HEK293 (cell line): Measurements from ENCODE around the gene TANGO2.

Source experiments
- CTCF ChIA-PET: fragments of 350-600 bp; formaldehyde crosslinking; extraction: SDS; loops from one replicate; lab custom pipeline; 2021; ENCODE audit warnings: antibody characterized with exemption; lab: Yijun Ruan, JAX
- POLR2A ChIA-PET: fragments of 300-600 bp; formaldehyde crosslinking; extraction: SDS; loops from one replicate; lab custom pipeline; 2020; ENCODE audit warnings: antibody characterized with exemption, inconsistent platforms; lab: Yijun Ruan, JAX
- H3K27ac ChIP-seq: fragments of 200-500 bp; sonication (Bioruptor generic); 2 replicates; pipeline ENCODE4 v1.5.1; 2014; ENCODE audit warnings: low read depth, low read length, control low read depth, inconsistent platforms; ENCODE audit errors: extremely low read depth
- H3K36me3 ChIP-seq, 2 experiments: fragments of 200-500 bp in 1 of 2; sonication (Bioruptor generic) in 1 of 2; 1 replicate in 1 of 2; 2 replicates in 1 of 2; pipeline ENCODE4 v1.5.1; 2014 to 2017; ENCODE audit warnings: inconsistent platforms in 2 of 2, low read length in 2 of 2; ENCODE audit not compliant: control insufficient read depth in 2 of 2, insufficient read depth in 1 of 2
- H3K4me1 ChIP-seq: fragments of 200-500 bp; sonication (Bioruptor generic); 2 replicates; pipeline ENCODE4 v1.5.1; 2014; ENCODE audit warnings: mild to moderate bottlenecking, low read length, inconsistent platforms; ENCODE audit not compliant: control insufficient read depth, insufficient read depth
- H3K4me3 ChIP-seq: 2 replicates; pipeline ENCODE4 v1.5.1; 2011; ENCODE audit warnings: low read depth, mild to moderate bottlenecking, control low read depth, low read length, moderate library complexity
- H3K9me3 ChIP-seq: fragments of 200-500 bp; sonication (Bioruptor generic); 2 replicates; pipeline ENCODE4 v1.5.1; 2014; ENCODE audit warnings: low read depth, low read length, inconsistent platforms; ENCODE audit not compliant: control insufficient read depth, insufficient read depth
- FEZF1 ChIP-seq: fragments of 450-650 bp; formaldehyde crosslinking; IDR thresholded peaks from 2 replicates; pipeline ENCODE4 v1.5.1; 2016; ENCODE audit warnings: missing biosample characterization, missing genetic modification characterization
- KLF7 ChIP-seq: fragments of 450-650 bp; formaldehyde crosslinking; IDR thresholded peaks from 2 replicates; pipeline ENCODE4 v1.5.1; 2016; ENCODE audit warnings: missing biosample characterization, missing genetic modification characterization, borderline replicate concordance
- KLF9 ChIP-seq: fragments of 450-650 bp; formaldehyde crosslinking; IDR thresholded peaks from 2 replicates; pipeline ENCODE4 v1.5.1; 2016; ENCODE audit warnings: missing biosample characterization, missing genetic modification characterization, low read depth
- MZF1 ChIP-seq: fragments of 450-650 bp; formaldehyde crosslinking; IDR thresholded peaks from 2 replicates; pipeline ENCODE4 v1.5.1; 2017; ENCODE audit warnings: missing biosample characterization, missing genetic modification characterization, borderline replicate concordance
- SCRT2 ChIP-seq: fragments of 450-650 bp; formaldehyde crosslinking; IDR thresholded peaks from 2 replicates; pipeline ENCODE4 v1.5.1; 2016; ENCODE audit warnings: missing biosample characterization, missing genetic modification characterization
- ZNF366 ChIP-seq: fragments of 450-650 bp; formaldehyde crosslinking; conservative IDR thresholded peaks from 2 replicates; pipeline ENCODE4 v1.5.1; 2016; ENCODE audit warnings: missing biosample characterization, missing genetic modification characterization
- ZNF37A ChIP-seq: fragments of 450-650 bp; IDR thresholded peaks from 2 replicates; pipeline ENCODE4 v1.5.1; 2018; ENCODE audit warnings: missing biosample characterization, missing genetic modification characterization
- ZNF391 ChIP-seq: fragments of 450-650 bp; formaldehyde crosslinking; IDR thresholded peaks from 2 replicates; pipeline ENCODE4 v1.5.1; 2016; ENCODE audit warnings: low read depth, missing biosample characterization, missing genetic modification characterization, borderline replicate concordance
- ZNF629 ChIP-seq: fragments of 450-650 bp; formaldehyde crosslinking; IDR thresholded peaks from 2 replicates; pipeline ENCODE4 v1.5.1; 2017; ENCODE audit warnings: missing biosample characterization, missing genetic modification characterization
- ZNF791 ChIP-seq: fragments of 450-650 bp; formaldehyde crosslinking; IDR thresholded peaks from 2 replicates; pipeline ENCODE4 v1.5.1; 2016; ENCODE audit warnings: missing biosample characterization, missing genetic modification characterization
- TF ChIP-seq, protein P1 (sequence below): fragments of 450-650 bp; formaldehyde crosslinking; IDR thresholded peaks from 2 replicates; pipeline ENCODE4 v1.5.1; 2016; ENCODE audit warnings: missing biosample characterization, missing genetic modification characterization, borderline replicate concordance
- TF ChIP-seq, protein P2 (sequence below): fragments of 450-650 bp; formaldehyde crosslinking; conservative IDR thresholded peaks from 2 replicates; pipeline ENCODE4 v1.5.1; 2016; ENCODE audit warnings: low read depth, missing biosample characterization, missing genetic modification characterization
- TF ChIP-seq, protein P3 (sequence below): fragments of 450-650 bp; formaldehyde crosslinking; IDR thresholded peaks from 2 replicates; pipeline ENCODE4; 2016; ENCODE audit warnings: missing biosample characterization, missing genetic modification characterization
- TF ChIP-seq, protein P4 (sequence below): fragments of 450-650 bp; formaldehyde crosslinking; IDR thresholded peaks from 2 replicates; pipeline ENCODE4 v1.5.1; 2017; ENCODE audit warnings: missing biosample characterization, missing genetic modification characterization

TANGO2 gene

DNA sequence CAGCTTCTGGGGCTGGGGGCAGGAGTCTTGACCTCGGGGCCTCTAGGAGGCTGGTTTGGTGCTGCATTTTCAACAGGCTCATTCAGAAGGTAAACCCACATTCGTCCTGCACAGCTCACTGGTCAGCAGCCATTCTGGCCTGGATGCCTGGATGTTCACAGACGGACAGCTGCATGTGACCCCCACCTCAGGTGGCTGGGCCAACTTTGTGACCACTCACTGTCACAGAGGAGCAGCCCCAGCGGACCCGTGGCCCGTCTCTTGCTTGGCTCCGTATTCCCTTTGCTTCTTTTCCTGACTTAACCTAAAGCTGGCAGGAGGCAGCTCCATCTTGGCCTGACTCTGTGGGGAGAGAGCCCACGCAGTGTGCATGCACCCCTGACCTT lies 67.3 kb downstream of the TANGO2 start:
- no peaks in the 10 kb centered on the region for H3K9me3 ChIP-seq
- CTCF ChIA-PET: no interaction called here
- H3K4me3 ChIP-seq: no peak overlapping the region
- no peak overlapping the region for H3K27ac ChIP-seq
- H3K36me3 ChIP-seq: peaks cover 47 to 99% of the 10 kb centered on the region in 2 experiments
- POLR2A ChIA-PET: interaction anchor here (0.8 kb wide), 1 partner anchor 8 kb away, joined by 3 read pairs; the partner anchor contains the start of gene DGCR8
- H3K4me1 ChIP-seq: no peaks in the 10 kb centered on the region
- no peak for TF ChIP-seq ZNF391
- no peak for TF ChIP-seq KLF7 (tag by site-specific recombination)
- TF ChIP-seq FEZF1 (tag by site-specific recombination): no peak
- no peak for TF ChIP-seq ZNF37A (tag by site-specific recombination)
- TF ChIP-seq ZNF366 (tag by site-specific recombination): no peak
- TF ChIP-seq, protein P1, sequence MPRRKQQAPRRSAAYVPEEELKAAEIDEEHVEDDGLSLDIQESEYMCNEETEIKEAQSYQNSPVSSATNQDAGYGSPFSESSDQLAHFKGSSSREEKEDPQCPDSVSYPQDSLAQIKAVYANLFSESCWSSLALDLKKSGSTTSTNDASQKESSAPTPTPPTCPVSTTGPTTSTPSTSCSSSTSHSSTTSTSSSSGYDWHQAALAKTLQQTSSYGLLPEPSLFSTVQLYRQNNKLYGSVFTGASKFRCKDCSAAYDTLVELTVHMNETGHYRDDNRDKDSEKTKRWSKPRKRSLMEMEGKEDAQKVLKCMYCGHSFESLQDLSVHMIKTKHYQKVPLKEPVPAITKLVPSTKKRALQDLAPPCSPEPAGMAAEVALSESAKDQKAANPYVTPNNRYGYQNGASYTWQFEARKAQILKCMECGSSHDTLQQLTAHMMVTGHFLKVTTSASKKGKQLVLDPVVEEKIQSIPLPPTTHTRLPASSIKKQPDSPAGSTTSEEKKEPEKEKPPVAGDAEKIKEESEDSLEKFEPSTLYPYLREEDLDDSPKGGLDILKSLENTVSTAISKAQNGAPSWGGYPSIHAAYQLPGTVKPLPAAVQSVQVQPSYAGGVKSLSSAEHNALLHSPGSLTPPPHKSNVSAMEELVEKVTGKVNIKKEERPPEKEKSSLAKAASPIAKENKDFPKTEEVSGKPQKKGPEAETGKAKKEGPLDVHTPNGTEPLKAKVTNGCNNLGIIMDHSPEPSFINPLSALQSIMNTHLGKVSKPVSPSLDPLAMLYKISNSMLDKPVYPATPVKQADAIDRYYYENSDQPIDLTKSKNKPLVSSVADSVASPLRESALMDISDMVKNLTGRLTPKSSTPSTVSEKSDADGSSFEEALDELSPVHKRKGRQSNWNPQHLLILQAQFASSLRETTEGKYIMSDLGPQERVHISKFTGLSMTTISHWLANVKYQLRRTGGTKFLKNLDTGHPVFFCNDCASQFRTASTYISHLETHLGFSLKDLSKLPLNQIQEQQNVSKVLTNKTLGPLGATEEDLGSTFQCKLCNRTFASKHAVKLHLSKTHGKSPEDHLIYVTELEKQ (tag by site-specific recombination): no peak
- no peak for TF ChIP-seq ZNF791 (tag by site-specific recombination)
- TF ChIP-seq MZF1 (tag by site-specific recombination): no peak
- TF ChIP-seq, protein P2, sequence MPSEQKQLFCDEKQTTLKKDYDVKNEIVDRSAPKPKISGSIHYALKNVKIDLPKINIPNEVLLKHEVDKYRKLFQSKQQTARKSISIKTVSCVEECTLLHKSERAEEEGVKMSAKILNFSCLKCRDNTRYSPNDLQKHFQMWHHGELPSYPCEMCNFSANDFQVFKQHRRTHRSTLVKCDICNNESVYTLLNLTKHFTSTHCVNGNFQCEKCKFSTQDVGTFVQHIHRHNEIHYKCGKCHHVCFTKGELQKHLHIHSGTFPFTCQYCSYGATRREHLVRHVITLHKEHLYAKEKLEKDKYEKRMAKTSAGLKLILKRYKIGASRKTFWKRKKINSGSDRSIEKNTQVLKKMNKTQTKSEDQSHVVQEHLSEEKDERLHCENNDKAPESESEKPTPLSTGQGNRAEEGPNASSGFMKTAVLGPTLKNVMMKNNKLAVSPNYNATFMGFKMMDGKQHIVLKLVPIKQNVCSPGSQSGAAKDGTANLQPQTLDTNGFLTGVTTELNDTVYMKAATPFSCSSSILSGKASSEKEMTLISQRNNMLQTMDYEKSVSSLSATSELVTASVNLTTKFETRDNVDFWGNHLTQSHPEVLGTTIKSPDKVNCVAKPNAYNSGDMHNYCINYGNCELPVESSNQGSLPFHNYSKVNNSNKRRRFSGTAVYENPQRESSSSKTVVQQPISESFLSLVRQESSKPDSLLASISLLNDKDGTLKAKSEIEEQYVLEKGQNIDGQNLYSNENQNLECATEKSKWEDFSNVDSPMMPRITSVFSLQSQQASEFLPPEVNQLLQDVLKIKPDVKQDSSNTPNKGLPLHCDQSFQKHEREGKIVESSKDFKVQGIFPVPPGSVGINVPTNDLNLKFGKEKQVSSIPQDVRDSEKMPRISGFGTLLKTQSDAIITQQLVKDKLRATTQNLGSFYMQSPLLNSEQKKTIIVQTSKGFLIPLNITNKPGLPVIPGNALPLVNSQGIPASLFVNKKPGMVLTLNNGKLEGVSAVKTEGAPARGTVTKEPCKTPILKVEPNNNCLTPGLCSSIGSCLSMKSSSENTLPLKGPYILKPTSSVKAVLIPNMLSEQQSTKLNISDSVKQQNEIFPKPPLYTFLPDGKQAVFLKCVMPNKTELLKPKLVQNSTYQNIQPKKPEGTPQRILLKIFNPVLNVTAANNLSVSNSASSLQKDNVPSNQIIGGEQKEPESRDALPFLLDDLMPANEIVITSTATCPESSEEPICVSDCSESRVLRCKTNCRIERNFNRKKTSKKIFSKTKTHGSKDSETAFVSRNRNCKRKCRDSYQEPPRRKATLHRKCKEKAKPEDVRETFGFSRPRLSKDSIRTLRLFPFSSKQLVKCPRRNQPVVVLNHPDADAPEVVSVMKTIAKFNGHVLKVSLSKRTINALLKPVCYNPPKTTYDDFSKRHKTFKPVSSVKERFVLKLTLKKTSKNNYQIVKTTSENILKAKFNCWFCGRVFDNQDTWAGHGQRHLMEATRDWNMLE: no peak
- TF ChIP-seq, protein P3, sequence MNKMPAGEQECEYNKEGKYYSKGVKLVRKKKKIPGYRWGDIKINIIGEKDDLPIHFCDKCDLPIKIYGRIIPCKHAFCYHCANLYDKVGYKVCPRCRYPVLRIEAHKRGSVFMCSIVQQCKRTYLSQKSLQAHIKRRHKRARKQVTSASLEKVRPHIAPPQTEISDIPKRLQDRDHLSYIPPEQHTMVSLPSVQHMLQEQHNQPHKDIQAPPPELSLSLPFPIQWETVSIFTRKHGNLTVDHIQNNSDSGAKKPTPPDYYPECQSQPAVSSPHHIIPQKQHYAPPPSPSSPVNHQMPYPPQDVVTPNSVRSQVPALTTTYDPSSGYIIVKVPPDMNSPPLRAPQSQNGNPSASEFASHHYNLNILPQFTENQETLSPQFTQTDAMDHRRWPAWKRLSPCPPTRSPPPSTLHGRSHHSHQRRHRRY: no peak
- TF ChIP-seq ZNF629 (tag by site-specific recombination): no peak
- no peak for TF ChIP-seq KLF9 (tag by site-specific recombination)
- no peak for TF ChIP-seq SCRT2 (tag by site-specific recombination)
- TF ChIP-seq, protein P4, sequence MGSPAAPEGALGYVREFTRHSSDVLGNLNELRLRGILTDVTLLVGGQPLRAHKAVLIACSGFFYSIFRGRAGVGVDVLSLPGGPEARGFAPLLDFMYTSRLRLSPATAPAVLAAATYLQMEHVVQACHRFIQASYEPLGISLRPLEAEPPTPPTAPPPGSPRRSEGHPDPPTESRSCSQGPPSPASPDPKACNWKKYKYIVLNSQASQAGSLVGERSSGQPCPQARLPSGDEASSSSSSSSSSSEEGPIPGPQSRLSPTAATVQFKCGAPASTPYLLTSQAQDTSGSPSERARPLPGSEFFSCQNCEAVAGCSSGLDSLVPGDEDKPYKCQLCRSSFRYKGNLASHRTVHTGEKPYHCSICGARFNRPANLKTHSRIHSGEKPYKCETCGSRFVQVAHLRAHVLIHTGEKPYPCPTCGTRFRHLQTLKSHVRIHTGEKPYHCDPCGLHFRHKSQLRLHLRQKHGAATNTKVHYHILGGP (tag by site-specific recombination): no peak
